GM18909 (cell line): ENCODE data around the gene LEKR1.

Experiments
- ATAC-seq: cut with Tn5 transposase; IDR thresholded peaks from one replicate; pipeline ENCODE4 v1.9.1; 2021; ENCODE audit warnings: mild to moderate bottlenecking; ENCODE audit not compliant: unreplicated experiment, poor library complexity

The LEKR1 gene

DNA sequence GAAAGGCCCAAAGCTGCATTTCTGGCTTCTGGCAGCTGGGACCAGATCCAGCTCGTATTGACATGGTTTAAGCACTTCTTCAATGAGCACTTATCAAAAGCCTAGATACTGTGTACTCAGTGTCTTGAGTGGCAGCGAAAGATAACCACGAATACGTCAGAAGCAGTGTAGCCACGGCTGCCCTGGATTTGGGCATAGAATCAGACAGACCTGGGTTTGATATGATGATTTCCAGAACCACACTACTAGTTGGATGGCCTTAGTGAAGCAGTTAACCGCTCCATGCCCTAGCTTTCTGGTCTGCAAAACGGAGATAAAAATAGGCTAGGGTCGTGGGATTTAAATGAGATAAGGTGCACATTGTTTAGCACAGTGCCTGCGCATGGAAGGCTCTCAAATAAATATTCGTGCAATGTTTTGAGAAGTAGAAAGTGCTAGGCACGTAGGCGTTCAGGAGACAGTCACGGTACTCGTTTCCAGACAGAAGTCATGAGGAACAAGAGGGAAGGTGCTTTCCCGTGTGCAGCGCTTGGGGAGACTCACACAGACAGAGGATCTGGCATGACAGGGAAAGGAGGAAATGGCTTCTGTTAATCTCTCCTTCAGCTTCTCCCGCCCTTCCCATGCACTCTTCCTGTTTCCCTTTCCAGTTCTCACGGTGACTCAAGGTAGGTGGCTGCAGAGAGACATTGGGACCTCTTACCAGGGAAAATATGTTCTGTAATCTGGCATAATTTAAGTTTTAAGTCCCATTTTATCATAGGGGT is 263.5 kb downstream of the LEKR1 start:
- peak; percentile 22 for ATAC-seq

DNA sequence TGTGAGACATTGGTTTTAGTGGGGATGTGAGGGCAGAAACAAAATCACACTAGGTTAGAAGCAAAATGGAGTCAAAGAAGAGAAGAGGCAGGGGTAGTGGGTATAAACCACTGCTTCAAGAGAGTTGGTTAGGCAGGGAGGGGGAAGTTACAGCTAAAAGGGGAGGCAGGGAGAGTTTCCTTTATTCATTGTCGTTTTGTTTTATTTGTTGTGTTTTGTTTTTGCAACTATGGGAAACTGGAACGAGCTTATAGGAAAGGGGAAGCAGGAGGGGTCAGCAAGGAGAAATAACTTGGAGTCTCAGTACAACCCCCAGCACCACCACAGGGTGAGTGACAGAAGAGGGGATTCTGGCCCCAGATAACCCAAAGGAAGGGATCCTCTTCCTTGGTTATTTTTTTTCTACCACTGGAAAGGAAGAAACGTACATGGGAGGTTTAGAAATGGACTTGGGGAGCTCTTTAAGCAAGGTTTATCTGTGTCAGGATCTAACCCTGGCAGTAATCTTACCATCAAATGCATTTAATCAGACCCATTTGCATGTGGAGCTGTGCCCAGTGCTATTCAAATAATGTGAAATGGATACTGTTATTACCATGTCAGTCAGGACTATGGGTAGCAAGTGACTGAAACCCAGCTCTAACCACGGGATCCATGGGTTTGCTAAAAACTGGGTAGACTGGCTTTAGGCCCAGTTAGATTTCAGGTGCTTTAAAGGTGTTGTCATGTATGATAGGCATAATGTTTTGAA is 265.1 kb downstream of the LEKR1 start:
- ATAC-seq: no peak

DNA sequence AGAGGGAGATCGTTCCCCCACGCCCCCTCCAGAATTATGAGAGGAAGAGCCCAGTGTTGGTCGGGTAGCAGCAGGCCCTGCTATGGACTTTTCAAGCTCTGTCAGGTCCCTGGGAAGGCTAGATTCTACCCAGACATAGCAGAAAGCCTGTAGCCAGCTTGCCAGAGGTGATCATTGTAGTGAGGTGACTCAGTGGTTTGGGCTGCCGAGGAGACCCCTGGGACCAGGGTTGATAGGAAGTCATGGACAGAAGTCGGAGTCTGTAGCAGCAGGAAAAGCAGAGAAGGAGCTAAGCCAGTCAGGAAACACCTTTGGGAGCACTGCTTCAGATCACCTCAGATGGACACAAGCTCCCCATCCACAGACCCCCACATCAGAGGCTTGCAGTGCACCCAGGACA is 266.1 kb downstream of the LEKR1 start:
- ATAC-seq: no peak

DNA sequence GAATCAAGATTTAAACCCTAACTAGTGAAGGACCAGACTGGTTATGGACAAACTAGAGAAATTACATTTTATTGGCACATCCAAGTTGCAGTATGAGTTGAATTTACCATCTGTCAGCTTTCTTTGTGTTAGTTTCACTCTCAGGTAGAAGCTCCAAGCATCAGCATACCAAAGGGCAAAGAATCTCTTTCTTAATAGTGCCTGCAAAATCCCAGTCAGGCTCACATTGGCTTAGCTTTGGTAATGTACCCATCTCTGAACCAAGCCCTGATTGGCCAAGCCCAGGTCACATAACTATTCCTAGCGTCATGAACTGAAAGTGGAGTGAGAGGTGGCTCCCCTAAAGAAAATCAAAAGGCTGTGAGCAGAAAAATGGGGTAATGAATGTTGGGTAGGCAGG is 266.9 kb downstream of the LEKR1 start:
- peak; percentile 8 for ATAC-seq

DNA sequence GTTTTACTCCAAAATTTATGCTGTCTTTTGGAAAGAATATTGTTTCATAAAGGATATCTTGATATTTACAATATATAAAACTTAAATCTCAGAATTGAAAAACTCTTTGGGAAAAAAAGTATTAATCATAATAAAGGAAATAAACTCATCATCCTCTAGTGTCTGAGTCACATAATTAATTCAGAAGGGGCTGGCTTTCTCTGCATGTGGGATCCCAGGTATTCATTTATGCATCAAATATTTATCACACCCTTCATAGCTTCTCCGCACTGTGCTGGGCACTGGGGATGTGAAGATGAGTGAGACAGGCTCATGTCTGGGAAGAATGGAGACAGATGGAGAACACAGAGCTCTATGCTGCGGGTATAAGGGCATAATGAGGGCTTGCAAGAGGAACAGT is 268.1 kb downstream of the LEKR1 start:
- ATAC-seq: no peak

DNA sequence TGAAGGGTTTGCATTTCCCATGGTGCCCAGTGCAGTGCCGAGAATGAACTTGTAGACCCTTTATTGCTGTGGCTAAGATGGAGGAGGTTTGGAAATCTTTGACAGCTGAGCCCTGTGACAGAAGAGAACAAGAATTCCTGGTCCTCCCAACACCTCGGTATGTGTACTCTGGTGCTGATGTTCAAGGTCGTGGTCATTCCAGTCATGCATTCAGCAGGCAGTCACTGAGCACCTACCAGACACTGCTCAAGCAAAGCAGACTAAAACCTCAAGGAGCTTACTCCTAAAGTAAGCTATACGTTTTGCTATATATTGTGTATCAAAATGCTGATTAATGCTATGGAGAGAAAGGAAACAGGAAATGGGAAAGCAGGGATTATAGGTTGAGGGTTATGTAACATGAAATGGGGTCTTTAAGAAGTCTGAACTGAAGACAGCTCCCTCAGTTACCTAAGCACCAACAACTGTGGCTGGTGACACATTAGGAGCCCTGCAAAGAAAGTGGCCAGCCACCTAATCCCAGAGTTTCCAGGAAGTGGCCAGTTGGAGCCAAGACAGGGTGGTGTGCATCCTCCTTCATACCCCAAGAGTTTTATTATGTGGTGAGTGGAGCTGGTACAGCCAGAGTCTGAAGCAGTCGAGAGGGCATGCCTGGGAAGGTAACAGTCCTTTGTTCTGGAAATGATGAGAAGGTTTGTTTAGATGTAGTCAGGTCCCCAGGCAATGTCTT is 268.8 kb downstream of the LEKR1 start:
- ATAC-seq: no peak
